NCI-H1417 treated with DMSO at 0.1 percent for 48 hours (cell line): ENCODE results near the gene LYPD6B.

ENCODE experiments used
- DNase-seq: peaks from one replicate; lab custom pipeline; 2025; lab: John Stamatoyannopoulos, UW

The LYPD6B gene

DNA sequence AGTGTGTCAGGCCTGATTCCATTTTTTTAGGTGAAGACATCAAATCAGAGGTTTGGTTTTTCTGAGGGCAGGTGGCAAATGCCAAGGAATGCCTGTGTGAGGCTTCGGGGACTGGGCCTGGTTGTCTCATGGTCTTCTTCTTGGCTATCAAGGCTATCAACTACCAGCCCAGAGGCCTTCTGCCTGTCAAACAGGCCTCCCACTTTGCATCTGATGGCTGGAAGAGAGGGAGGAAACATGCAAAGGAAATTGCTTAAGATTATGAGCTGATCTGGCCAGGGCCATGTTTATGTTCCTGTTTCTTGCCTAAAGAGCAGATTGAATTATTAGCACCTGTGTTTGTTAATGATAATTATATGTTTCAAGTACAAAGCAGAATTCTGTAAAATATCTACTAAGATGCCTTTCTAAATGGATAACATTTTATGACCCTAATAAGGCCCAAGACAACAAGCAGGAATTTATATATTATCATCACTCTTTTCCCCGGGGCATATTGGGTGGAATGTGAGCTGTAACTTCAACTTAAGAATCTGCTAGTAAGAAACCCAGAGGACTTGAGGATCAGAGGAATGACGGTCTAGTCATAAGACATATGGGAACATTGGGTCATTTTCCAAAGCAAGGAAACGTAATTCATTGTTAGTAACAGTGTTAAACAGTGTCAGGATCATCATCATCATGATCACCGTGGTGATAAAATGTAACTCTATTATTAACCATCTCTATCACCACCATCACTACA is 123.2 kb downstream of the LYPD6B start:
- DNase-seq = no peak

DNA sequence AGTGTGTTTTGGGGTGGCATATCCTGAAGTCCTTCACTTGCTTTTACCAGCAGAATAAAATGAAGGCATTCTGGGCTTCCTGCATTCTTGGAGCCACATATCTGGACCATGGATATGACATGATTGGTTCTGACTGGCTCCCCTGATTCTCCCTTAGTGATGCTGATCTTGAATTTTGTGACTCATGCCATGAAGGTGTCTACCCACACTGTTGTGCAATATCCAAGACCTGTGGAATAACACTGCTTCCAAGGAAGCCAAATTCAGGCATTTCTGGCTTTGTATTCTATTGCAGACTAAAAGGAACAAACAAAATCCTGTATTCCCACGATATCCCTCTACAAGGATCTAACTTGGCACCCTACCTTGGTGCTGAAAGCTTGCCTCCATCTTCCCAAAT is 125.8 kb downstream of the LYPD6B start:
- DNase-seq = no peak

DNA sequence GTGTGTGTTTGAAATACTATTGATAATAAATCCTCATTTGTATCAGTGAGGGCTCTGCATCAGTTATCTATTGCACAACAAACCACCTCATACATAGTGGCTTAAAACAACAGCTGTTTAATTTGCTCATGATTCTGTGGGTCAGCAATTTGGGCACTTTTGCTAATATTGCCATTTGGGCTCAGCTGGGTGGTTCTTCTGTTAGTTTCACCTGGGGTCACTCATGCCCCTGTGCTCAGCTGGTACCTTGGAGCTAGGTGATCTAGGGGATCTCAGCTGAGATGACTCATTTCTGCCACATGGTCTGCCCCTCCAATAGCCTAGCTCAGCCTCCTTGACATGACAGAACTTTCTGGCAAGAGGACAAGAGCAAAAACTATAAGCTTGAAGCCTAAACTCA is 126.3 kb downstream of the LYPD6B start:
- no peak for DNase-seq

DNA sequence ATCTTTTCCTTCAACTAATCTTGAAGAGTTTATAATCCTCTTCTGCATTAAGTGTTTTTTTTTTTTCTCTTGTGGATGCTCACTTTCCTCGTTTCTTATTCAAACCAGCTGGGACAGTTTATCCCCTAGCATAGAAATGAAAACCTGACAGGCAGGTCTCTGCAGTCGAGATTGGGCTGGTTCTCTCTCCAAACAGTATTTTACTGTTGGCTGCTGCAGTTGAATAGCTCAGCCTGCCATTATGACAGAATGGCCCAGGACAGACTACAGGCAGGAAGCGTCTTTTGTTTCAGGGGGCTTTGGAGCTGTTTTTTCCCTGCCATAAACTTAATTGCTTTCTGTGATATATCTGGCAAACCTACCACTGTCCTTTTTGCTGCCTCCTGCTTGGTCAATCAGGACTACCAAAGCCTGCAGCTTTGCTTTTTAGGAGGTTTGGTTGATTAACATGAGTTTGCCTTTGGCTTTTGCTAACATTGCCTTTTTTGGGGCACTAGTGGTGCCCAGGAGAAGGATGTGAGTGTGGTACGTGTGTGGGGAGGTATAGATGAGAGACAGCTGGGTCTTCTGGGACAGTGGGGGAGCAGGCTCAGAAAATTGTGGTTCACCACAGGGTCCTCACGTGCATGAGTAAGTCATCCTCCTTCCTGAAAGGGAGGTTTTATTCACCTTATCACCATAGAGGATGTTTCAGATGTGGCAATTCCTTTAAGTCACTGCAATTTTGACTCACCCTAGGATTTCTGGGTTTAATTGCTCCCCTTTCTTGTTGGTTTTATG is 128.7 kb downstream of the LYPD6B start:
- no peak for DNase-seq

DNA sequence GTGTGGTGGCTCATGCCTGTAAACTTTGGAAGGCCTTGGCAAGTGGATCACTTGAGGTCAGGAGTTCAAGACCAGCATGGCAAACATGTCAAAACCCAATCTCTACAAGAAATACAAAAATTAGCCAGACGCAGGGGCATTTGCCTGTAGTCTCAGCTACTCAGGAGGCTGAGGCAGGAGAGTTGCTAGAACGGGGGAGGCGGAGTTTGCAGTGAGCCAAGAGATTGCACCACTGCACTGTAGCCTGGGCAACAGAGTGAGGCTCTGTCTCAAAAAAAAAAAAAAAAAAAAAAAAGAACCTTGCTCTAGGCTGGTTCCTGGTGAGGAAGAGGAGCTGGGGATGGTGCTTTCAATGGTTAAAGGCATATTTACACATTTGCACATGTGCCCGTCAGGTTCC is 129.4 kb downstream of the LYPD6B start:
- no peak for DNase-seq

DNA sequence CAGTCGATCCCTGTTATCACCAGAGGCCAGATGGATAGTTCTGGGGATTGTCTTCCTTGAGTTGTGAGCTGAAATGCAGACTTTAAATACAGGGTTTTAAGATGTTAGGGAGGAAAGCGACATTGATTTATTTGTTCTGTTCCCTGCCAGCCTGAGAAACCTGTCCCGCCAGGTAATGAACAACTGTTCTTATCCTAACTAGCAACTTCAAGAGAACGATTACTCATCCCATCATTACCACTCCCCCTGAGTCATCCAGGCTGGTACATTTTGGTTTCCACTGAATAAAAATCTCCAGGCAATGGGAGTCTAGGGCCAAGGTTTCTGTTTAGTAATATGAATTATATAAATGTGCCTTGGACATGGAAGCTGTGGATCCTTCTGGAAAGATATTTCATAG is 131.2 kb downstream of the LYPD6B start:
- DNase-seq = no peak

DNA sequence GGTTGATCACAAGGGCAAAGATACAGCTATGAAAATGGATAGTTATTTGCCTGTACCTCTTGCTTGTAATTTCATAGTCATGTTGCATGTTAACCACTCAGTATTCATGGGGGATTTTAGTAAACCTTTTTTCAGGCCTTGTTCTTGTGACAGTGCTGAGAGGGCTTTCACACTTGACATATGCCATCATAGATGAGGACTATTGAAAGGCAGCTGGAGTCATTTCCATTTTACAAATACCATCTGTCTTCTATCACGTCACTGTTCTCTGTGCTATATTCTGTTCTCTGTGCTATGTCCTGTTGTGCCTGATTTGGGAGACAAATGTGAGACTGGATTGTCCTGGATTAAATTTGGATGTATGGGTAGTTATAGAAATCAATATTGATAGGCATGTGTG is 131.7 kb downstream of the LYPD6B start:
- DNase-seq = no peak

DNA sequence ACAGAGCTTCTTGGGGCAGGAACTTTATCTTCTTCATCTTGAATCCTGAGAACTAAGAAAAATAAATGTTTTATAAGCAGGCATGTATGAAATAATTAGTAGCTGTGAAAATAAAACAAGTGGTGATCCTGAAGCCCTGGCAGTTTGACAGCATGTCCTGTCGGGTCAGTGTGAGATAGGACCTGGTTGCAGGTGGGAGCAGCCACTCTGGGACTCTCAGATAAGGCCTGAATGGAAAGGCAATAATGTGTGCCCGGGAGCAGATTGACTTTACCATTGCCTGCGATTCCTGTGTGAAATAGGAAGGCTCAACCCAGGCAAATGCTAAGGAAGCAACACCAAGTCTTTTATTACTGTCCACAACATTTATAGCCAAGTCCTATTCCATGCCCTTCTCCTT is 132.4 kb downstream of the LYPD6B start:
- DNase-seq = no peak

DNA sequence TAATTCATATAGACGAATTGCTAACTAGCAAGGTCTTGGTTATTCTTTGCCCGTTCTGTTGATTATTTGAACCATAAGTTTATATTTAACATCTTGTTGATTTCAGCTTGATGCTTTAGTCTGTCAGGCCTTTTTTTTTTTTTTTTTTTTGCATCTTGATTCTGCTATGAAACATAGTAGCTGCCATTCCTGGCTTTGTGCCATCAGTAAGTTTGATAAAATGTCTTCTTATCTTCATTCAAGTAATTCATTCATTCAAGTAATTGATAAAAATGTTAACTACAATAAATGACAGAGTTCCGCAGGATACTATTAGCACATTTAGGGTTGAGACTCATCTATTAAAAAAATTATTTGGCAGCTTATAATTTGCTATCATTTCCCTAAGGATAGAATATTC is 134.7 kb downstream of the LYPD6B start:
- DNase-seq = no peak

DNA sequence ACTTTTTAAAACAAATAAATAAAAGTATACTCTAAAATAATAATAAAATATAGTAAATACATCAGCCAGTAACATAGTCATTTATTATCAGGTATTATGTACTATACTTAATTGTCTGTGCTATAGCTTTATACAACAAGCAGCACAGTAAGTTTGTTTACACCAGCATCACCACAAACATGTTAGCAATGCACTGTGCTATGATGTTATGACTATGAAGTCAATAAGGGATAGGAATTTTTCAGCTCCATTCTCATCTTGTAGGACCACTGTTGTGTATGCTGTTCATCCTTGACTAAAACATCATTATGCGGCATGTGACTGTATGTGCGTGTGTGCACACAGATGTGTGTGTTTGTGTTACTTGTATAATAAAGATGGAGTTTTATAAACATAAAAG is 137.5 kb downstream of the LYPD6B start:
- no peak for DNase-seq

DNA sequence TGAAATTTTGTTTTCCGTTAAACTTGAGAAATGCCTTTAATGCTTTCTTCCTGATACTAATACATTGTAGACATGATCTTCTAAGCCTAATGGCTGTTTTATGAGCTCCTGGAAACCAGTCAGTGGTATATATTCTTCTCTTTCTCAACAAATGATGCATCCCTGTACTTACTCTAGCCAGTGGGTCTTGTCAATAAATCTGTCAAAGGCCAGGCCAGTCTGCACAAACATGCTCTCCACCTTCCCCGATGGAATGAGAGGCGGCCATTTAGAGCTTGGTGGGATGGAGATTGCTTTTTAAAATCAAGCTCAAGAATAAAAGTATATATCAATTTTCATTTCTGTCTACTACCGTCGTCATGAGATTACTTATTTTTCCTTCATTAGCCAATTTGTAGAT is 140.1 kb downstream of the LYPD6B start:
- no peak for DNase-seq

DNA sequence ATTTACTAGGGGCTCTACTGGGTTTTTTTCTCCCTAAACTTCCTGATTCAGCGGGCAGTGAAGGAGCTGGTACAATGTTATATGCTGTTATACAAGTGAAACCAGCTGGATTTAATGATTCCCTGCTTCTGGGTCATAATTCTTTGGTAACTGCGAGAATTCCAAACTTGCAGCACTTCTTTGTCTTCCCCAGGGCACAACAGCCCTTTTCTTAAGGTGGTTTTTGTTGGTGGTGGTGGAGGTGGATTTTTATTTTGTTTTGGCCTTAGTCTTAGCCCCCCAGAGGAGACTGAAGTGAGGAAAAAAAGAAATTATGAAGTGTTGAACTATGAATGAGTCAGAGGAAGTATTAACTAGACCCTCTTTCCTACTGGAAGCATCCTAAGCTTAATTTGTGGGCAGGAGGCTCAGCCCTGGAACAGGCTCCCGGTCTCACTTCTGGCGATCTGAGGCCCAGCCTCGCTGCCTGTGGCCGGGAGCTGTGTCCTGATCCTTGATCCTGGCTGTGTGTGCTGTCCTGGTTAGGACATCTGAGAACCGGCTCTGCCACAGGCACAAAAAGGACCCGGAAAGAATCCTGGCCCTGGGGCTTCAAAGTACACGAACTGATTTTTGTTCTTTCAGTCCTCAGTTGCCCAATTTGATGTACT is 141.9 kb downstream of the LYPD6B start:
- DNase-seq = no peak

DNA sequence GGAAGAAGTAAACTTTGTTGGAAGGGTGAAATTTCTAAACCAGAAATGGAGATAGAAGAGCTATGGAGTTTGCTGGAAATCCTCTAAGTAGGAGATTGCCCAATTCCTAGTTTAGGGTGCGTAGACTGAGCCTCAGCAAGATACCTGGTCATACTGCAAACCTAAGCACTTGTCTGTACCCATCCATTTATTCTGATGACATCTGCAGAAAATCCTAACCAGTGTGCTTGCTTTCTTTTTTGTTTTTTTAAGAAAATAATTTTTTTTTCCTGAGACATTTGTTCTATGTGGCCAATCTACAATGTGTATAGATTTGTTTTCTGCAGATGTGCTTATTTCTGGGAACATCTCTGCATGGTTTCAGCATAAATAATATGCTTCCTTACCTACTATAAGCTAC is 144.7 kb downstream of the LYPD6B start:
- no peak for DNase-seq

DNA sequence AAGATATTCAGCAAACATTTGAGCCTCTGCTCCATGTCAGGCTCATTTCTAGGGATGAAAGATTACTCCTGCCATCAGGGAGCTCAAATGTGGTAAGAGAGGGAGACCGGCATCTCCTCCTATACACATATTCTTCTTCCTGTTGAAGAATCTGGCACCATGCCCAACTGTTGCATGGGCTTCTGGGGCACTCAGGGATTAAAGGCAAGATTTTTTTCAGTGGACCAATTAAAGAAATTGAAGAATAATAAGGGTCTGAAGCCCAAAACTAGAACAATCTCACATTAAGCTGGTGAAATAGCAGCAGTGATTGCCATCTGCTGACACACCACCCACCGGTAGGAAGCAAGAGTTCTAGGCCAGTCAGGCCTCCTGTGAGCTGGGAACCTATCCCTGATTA is 146.5 kb downstream of the LYPD6B start:
- no peak for DNase-seq

DNA sequence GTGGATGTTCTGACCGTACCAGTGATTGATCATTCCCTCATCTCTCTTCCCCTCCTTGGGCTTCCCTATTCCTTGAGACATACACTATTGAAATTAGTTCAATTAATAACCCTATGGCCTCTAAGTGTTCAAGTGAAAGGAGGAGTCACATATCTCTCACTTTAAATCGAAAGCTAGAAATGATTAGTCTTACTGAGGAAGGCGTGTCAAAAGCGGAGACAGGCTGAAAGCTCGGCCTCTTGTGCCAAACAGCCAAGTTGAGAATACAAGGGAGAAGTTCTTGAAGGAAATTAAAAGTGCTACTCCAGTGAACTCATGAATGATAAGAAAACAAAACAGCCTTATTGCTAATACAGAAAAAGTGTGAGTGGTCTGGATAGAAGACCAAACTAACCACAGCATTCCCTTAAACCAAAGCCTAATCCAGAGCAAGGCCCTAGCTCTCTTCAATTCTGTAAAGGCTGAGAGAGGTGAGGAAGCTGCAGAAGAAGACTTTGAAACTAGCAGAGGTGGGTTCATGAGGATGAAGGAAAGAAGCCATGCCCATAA is 147.5 kb downstream of the LYPD6B start:
- DNase-seq = no peak

DNA sequence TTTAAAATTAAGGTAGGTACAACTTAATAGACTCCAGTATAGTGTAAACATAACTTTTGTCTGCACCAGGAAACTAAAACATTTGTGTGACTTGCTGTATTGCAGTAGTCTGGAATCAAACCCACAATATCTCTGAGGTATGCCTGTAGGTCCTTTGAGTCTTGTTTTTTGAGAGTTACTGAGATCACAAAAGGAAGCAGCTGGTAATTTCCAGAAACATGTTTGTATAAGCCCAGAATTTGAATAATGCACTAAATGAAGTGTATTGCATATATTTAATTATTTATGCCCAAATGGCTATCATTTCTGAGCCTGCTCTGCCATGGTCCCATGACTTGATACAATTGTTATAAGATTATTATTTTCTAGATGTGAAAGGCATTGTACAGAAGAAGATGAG is 148.6 kb downstream of the LYPD6B start:
- DNase-seq = no peak

DNA sequence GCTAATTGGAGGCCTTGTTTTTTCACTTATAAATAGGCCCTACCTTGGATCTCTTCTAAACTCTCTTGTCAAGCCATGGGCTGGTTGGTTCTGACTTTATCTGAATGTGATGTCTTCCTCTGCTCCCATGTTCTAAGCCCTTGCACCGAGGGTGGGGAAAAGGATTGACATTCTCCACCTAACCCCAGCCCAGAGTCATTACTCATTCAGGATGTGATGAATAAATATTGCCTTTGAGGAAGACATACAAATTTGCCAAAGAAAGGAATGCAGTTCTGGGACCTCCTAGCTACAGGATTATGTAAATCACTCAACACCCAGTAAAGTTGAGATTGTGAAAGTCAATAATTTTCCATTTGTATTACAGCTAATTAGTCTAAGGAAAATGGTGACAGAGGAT is 149.8 kb downstream of the LYPD6B start:
- DNase-seq = no peak

DNA sequence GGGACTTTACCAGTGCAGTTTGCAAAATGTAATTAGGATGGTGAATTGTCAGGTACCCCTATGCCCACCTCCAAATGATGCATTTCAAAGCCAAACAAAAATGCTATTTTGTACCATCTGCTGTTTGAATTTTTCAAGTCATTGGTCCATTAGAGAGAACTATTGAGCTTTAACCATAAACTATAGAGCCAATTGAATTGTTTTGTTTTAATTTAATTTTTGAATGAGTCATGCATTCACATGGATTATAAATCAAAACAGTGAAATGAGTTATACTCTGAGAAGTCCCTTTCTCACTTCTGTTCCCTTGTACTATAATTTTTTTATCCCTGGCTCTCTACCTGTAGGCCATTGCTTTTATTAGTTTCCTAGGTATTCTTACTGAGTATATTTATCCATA is 151.3 kb downstream of the LYPD6B start:
- no peak for DNase-seq

DNA sequence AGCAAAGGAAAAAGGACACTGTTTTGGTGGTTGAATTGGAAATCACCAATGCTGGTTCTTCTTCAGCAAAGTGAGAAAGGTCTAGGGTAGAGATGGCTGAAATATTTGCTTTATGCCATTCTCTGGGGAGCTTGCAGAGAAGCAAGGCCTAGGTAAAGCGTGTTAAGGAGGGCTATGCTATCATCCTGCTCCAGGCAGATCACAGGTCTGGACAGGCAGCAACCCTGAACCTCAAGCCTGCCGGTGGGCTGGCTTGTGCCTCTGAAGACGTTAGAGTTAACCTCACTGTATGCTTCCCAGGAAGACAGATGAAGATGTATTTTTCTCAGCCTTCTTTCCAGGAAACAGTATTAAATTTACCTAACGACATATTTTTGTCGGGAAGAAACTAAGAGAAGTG is 153.4 kb downstream of the LYPD6B start:
- no peak for DNase-seq

DNA sequence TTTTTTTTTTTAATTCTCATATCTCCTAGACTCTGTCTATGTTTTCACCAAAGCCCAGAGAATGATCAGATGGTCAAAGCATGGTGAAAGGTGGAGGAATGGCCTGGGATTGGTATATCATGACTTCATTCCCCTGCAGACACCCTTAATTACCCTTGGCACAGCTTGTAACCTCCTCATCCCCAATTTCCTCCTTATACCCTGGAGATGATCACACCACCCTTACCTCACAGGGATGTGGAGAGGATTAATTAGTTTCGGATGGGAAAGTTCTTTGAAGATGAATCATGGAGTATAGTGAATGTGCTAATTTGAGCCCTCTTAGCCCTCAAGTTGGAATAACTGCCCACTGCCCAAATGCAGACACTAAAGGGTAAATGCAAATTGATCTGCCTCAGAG is 153.9 kb downstream of the LYPD6B start:
- no peak for DNase-seq

DNA sequence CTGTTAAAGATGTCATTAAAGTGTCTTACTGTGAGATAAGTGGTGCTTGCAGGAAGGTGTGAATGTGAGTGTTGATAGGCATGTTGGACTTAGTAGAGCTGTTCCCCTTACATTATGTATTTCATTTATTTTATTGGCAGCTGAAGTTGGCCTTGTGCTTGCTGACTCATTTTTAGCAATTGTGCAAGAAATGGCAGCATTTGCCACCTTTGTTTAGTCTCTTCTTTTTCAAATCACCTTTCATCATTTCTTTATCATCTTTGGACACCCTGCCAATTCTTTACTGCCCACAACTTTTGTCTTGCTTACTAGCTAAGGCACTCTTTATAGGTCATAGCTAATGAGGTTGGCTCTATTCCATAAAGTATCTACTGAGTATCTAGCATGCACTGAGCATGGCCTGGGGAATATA is 161.6 kb downstream of the LYPD6B start:
- DNase-seq = no peak

DNA sequence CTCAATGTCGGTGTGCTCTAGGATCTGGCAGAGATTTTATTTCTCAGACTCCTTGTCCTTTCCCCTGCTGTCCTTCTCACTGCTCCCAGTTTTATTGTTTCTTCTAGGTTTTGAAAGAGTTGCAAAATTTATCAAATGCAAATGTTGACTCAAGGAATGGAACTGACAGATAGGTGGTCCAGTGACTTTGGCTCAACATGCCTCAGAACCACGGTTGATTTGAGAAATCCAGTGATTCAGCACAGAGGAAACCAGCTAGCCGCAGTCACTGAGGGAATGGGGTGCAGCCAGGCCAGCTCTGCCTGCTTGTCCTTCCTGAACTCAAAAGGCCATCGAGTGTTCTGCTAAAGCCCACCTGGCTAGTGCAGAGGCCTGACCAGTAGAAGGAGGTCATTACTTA is 166.2 kb downstream of the LYPD6B start:
- no peak for DNase-seq

DNA sequence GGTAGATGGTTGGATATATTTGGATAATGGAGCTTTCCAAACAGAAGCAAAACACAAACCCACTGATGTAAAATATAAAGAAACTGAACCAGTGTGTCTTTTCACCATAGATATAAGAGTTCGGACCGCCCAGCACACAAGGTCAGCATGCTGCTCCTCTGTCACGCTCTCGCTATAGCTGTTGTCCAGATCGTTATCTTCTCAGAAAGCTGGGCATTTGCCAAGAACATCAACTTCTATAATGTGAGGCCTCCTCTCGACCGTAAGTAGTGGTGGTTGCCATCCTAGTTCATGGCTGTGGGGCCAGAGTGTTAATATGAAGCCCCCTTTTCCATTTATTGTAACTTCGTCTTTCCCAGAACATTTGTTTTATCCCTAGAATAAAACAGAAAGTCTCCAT is 166.6 kb downstream of the LYPD6B start:
- no peak for DNase-seq
